WI38 (cell line): ENCODE data around the gene SRPK3.

ENCODE experiments used
- H3K4me3 ChIP-seq: 2 replicates; pipeline ENCODE4 v1.5.1; 2011; ENCODE audit warnings: low read depth, mild to moderate bottlenecking, control low read depth, low read length
- TF ChIP-seq, protein P1 (sequence below): IDR thresholded peaks from 2 replicates; pipeline ENCODE4 v1.5.1; 2012; ENCODE audit warnings: low read depth, mild to moderate bottlenecking, control low read depth, low read length

SRPK3 gene, protein sequence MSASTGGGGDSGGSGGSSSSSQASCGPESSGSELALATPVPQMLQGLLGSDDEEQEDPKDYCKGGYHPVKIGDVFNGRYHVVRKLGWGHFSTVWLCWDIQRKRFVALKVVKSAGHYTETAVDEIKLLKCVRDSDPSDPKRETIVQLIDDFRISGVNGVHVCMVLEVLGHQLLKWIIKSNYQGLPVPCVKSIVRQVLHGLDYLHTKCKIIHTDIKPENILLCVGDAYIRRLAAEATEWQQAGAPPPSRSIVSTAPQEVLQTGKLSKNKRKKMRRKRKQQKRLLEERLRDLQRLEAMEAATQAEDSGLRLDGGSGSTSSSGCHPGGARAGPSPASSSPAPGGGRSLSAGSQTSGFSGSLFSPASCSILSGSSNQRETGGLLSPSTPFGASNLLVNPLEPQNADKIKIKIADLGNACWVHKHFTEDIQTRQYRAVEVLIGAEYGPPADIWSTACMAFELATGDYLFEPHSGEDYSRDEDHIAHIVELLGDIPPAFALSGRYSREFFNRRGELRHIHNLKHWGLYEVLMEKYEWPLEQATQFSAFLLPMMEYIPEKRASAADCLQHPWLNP

DNA sequence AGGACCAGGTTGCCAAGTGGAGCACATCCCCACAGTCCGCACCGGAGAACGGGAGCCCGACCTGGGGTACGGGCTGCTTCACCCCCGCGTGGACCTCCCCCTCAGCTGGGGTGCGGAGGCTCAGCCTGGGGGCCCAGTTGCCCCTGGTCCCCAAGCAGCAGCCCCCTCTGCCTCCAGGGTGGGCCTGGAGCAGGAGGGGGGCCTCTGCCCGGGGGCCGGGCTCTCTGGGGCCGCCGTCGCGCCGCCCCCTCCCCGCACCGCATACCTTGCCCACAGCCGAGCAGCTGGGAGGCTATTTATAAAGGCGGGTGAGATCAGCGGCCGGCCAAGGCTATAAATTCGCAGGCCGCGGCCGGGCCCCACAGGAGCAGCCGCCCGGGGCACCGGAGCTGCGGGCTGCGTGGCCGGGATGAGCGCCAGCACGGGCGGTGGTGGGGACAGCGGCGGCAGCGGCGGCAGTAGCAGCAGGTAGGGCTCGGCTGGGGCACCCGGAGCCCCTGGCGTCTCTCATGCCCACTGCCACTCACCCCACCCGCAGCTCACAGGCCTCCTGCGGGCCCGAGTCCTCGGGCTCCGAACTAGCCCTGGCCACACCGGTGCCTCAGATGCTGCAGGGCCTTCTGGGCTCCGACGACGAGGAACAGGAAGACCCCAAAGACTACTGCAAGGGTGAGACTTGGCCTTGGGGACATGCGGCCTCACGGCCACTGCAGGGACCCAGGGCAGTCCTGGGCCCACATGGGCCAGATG is at the start of gene SRPK3:
TSS of gene SRPK3 (plus strand) at position 364 of the 750 bp plus-strand sequence. CDS start at position 410, 46 bp downstream.
- H3K4me3 ChIP-seq, result no peak within 1 kb of the TSS
- TF ChIP-seq, protein P1, sequence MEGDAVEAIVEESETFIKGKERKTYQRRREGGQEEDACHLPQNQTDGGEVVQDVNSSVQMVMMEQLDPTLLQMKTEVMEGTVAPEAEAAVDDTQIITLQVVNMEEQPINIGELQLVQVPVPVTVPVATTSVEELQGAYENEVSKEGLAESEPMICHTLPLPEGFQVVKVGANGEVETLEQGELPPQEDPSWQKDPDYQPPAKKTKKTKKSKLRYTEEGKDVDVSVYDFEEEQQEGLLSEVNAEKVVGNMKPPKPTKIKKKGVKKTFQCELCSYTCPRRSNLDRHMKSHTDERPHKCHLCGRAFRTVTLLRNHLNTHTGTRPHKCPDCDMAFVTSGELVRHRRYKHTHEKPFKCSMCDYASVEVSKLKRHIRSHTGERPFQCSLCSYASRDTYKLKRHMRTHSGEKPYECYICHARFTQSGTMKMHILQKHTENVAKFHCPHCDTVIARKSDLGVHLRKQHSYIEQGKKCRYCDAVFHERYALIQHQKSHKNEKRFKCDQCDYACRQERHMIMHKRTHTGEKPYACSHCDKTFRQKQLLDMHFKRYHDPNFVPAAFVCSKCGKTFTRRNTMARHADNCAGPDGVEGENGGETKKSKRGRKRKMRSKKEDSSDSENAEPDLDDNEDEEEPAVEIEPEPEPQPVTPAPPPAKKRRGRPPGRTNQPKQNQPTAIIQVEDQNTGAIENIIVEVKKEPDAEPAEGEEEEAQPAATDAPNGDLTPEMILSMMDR, result no peak

DNA sequence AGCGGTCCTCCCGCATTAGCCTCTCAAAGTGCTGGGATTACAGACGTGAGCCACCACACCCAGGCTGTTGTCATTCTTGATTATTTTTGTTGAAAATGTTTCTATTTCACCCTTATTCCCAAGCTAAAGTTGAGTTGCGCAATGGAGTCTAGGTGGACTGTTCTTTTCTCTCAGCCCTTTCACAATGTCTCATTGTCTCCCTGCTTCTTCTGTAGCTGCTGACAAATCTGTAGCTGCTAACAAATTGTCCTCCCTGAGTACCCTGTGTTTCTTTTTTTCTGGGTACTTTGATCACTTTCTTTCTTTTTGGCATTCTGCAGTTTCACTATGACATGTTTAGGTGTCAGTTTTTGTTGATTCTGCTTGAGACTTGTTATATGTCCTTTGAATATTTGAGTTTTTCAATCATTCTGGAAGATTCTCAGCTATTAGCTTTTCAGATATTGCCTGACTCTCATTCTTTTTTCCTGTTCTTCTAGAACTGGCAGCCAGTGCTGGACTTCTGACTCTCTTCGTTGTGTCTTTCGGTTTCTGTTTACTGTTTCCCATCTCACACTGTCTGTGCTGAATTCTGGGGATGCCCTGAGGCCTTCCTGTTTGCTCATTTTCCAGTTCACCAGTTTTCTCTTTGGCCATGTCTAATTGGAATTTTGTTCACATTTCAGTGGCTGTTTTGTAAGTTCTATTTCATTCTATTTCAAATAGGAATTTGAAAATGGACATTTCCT is 49.6 kb upstream of the SRPK3 start:
- no peak overlapping the region for H3K4me3 ChIP-seq
- TF ChIP-seq, protein P1, result no peak

DNA sequence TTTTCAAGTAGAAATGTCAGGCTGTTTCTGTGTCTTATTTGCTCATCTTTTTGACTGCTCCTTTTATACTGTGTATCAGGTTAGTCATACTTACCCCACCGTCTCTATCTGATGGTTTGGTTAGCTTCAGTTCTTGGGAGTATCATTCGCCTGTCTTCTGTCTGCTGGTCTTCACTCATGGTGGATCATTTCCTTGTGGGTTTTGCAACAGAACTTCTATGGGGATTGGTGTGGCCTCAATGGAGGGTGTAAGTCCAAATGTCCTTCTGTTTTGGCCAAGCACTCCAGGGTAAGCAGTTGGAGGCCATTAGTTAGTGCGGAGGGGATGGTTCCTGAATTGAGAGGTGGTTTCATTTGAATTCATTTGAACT is 49.0 kb upstream of the SRPK3 start:
- TF ChIP-seq, protein P1, result no peak

DNA sequence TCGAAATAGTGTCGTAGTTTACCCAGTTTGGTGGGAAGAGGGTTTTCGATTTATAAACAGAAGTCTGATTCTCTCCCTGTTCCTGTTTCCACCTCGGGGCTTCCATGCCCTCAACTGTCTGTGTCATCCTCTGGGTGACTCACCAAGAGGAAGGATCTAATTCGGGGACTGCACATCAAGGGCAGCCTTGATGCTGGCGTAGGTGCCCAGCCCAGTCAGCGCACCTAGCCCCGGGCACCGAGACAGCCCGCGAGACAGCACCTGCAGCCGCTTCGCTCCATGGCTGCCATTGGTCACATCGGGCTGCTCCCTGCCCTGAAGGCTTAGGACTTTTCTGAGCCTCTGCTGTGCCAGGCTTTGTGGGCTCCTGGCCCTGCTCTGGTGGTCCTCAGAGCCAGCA is 48.4 kb upstream of the SRPK3 start:
- H3K4me3 ChIP-seq, result no peak overlapping the region

More for the DNA sequence above, 49.0 kb upstream of the SRPK3 start:
- H3K4me3 ChIP-seq, result no peak overlapping the region

DNA sequence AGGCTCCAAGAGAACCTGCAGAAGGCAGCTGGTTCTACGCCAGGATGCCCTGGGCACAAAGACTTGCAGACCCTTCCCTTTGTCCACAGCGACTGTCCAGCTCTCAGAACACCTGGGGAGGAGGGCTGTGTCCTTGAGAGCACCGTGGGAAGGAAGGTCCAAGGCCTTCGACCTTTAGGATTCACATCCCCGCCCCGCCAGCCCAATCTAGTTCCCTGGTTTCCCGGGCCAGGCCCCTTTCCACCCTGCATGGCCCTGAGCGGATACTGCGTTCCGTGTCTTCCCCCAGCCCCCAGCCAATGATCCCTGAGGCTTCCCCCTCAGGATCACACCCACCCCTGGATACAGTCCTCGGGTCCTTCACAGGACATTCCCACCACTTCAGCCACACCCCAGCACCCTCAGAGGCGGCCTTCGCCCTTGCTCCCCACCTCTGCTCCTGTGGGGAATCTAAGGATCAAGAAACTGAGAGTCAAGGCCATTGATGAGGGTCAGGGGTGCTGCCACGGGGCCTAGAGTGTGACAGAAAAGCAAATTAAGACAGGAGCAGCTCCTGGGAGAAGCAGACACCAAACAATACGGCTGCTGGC is 47.1 kb upstream of the SRPK3 start:
- H3K4me3 ChIP-seq, result no peak overlapping the region
- TF ChIP-seq, protein P1, result no peak

More for the DNA sequence above, 48.4 kb upstream of the SRPK3 start:
- TF ChIP-seq, protein P1, result no peak

DNA sequence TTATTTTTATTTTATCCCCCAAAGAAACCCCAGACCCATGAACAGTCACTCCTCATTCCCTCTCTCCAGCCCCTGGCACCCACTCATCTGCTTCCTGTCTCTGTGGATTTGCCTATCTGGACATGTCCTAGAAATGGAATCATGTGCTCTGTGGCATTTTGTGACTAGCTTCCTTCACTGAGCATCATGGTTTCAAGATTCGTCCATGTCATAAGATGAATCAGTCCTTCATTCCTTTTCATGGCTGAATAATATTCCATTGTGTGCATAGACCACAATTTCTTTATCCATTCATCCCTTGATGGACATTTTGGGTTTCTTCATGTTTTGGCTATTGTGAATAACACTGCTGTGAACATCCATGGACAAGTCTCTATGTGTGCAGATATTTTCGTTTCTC is 46.0 kb upstream of the SRPK3 start:
- H3K4me3 ChIP-seq, result no peak overlapping the region
- TF ChIP-seq, protein P1, result no peak
